ENCODE results near the gene MAN2A1. TPM values are rescaled to one million over a fixed set of nuclear protein-coding genes. Genes with fewer than 3 reads are reported as not detected.
A peak's percentile ranks its signal among the peaks of the same experiment; 100 is the strongest.

Gene MAN2A1
- total RNA-seq: 66.2 and 91.3 TPM in 2 replicates

- DNase-seq (ENCODE audit: low read depth): no peak
These were observed at the start of gene MAN2A1 for GRCh38 chr5:109689740-109690241. Gene MAN2A1, plus strand, starts transcription at chr5:109689927. Its CDS starts 491 bp downstream, at chr5:109690418.

GRCh38 chr5:109640976-109641375 lies 48.8 kb upstream of the MAN2A1 start:
- no peak for DNase-seq (ENCODE audit: low read depth)

DNA sequence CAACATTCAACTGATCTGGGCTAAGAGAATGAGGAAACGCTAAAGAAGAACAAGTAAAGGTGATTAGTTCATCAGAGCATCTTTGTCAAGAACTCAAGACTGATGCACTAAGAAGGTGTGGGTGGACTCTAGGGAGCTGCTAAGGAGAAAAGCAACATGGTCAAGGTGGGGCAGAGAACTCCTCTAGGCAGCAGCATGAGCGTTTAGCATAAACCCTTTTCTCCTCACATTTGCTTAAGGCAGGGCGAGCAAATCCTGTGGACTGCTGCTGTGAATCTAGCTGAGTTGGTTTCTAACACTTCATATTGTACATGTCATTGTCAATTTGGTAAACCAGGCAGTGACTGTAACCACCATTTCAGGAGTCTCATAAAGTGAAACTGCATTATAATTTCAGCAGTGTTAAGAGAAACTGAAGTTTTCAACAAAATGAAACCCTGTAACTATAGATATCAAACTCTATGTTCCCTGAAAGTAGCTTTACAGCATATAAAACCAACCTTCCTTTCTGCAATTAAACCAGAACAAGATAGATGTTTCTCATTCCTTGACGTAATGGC lies 45.9 kb upstream of the MAN2A1 start:
- DNase-seq (ENCODE audit: low read depth): no peak

- no peak for DNase-seq (ENCODE audit: low read depth)
These were observed 44.9 kb upstream of the MAN2A1 start for GRCh38 chr5:109644829-109645228.

- DNase-seq (ENCODE audit: low read depth): no peak
These were observed 44.0 kb upstream of the MAN2A1 start for GRCh38 chr5:109645707-109646192.

DNA sequence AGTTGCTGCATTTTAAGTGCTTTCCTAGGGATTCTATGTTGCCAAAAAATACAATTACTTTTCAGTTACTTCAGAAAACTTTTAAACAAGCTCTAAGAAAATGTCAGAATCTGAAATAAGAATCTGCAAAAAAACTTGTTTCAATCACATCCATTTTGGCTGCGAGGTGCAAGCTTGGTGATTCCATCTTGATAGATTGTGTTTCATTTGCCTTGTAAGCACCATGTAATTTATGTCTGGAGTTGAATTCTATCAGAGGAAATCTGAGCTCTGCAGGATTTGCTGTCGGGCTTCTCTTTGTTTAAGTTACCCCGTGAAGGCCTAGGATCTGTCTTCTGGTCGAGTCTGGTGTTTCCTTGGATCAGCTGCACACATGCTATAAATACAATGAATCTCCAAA lies 40.4 kb upstream of the MAN2A1 start:
- DNase-seq (ENCODE audit: low read depth): no peak

- peak; percentile 13 for DNase-seq (ENCODE audit: low read depth)
These were observed 39.2 kb upstream of the MAN2A1 start for GRCh38 chr5:109650493-109650892.

- no peak for DNase-seq (ENCODE audit: low read depth)
These were observed 37.6 kb upstream of the MAN2A1 start for GRCh38 chr5:109652096-109652495.

DNA sequence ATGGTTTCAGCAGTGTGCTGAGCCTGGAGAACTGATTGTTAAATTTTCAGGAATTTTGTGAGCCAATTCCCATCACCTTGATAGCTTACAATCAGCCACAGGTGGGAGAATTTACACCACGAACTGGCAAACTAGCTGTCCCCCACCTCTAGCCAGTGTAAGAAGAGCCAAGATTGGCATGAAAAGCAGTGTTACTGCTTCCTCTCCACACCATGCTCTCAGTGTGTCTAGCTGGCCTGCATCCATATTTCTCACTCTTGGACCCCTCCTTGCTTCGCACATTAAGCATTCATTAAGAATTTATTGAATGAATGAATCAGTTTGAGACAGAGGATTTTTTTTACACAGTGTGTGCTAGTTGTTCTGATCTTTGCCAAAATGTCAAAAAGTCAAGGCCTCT lies 36.7 kb upstream of the MAN2A1 start:
- no peak for DNase-seq (ENCODE audit: low read depth)

DNA sequence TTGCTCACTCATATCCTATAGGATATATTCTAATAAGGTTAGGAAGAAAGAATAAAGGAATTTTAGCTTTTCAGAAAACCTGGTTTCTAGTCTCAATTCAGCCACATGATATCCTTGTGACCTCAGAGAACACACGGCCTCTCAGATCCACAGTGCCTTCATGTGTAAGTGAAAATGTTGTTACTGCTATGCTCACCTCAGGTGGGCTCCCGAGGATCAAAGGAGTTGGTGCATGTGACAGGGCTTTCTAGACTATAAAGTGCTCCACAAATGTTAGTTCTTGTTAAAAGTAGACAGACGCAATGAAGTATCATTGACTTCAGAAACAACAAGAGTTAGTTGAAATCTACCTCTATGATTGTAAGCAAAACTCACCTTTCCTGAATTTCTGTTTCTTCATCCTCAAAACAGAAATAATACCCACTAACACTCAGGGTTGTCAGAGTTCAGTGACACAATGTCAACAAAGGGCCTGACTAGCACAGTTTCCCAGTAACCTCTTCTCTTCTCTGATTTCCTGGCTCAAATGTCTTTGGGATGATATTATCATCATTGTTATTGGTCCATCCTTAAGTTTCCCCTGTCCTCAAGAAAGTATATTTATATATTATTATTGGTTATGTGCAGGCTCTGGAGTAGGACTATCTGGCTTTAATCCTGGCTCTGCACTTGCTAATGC lies 36.0 kb upstream of the MAN2A1 start:
- no peak for DNase-seq (ENCODE audit: low read depth)

DNA sequence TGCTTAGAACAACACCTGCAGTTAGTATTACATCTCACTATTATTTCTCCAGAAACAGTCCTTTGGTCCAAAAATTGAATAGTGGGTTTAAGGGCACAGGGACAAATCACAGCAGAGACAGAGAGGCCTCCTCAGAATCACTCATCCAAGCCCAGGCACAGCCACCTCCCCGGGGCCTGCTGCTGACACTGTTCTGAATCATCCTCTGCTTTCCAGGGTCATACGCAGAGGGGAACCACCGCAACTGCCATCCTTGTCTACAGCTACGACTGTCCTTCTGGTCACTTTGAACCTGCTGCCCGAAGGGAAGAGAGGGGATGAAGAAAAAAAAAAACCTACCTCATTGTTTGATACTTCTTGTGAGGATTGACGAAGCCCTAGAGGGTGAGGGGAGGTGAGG lies 35.3 kb upstream of the MAN2A1 start:
- peak; percentile 1 for DNase-seq (ENCODE audit: low read depth)

DNA sequence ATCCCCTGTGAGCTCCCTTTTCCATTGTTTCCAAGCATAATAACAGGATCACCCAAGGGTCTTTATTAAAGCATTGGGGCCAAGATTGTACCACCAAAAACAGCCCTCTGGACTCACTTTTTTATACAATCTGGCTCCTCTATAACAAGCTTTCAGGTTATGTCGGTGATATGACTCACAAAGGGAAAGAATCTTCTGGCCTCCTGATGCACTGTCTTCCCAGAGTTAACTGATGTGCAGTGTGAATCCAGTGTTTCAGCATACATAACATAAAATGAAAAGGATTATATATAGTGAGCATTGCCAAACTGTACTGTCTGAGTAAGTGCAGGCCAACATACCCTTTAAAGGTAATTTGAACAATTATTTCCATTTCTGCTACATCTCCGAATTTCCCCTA lies 33.9 kb upstream of the MAN2A1 start:
- no peak for DNase-seq (ENCODE audit: low read depth)

GRCh38 chr5:109656829-109657228 lies 32.9 kb upstream of the MAN2A1 start:
- peak; percentile 44 for DNase-seq (ENCODE audit: low read depth)

GRCh38 chr5:109659901-109660300 lies 29.8 kb upstream of the MAN2A1 start:
- DNase-seq (ENCODE audit: low read depth): no peak

- DNase-seq (ENCODE audit: low read depth): no peak
These were observed 29.4 kb upstream of the MAN2A1 start for GRCh38 chr5:109660301-109660700.

- DNase-seq (ENCODE audit: low read depth): no peak
These were observed 21.5 kb upstream of the MAN2A1 start for GRCh38 chr5:109668237-109668636.

- no peak for DNase-seq (ENCODE audit: low read depth)
These were observed 20.9 kb upstream of the MAN2A1 start for GRCh38 chr5:109668668-109669422.

DNA sequence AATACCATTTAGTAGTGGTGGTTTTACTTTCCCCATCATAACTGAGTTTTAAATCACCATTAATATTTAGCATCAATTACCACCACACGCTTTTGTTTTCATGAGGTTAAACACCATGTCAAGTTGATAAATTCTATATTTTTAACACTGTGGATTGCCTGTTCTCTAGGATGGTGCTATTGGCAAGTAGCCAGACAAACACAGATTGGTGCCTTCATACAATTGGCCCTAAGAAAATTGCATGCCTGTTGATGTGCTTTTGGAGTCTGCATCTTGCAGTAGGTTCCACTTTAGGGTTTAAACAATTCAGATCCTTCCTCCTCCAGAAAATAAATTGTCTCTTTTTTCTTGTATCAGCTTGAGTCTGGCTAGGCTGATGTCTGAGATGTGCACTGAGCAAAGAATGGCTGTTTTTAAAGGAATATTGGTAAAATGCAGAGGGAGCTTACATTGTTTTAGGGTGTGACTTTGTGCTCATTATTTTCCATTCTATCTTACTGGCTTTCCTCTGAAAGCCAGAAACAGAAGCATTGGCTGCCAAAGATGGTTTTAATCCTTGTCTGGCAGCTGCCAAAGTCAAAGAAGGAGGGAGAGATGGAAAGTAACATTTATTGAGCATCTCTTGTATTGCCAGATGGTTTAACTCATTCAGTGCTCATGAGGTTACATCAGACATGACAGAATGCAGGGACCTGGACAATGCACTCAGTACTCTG lies 19.6 kb upstream of the MAN2A1 start:
- no peak for DNase-seq (ENCODE audit: low read depth)

DNA sequence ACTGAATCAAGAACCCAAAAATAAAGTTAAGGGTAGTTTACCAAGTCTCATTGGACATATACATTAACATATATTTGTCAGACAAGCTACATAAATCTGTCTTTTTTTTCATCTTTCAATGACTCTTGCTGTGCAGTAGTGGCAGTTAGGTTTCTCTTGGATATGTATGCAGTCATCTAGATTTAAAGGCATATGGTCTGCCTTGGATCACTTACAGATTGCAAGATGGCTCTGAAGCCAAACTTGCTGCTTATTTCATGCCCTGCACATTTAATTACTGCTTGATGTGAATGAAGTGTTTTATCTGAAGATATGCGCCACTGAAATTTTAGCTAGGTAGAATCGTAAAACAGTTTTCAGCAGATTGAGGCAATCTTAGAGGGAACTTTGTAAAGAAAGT lies 18.6 kb upstream of the MAN2A1 start:
- DNase-seq (ENCODE audit: low read depth): no peak

DNA sequence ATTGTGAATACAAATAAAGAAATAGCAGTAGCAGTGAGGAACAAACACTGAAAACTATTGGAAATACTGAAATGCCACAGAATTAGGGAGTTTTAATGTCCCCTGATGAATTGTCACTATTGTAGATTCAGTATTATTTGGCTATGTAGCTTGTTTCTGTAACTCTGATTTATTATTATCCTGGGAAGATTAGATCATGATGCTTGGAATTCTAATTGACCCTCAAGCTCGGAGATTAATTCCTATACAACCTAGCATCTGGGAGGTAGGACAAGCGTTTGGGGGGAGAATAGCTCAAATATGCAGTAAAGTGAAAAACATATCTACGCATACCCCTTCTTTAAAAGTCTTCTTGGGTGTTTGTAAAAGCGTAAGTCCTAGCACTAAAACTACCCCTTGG lies 15.1 kb upstream of the MAN2A1 start:
- DNase-seq (ENCODE audit: low read depth): no peak

- no peak for DNase-seq (ENCODE audit: low read depth)
These were observed 12.8 kb upstream of the MAN2A1 start for GRCh38 chr5:109676920-109677319.

- DNase-seq (ENCODE audit: low read depth): no peak
These were observed 11.3 kb upstream of the MAN2A1 start for GRCh38 chr5:109678447-109678846.

Measured in renal cortical epithelial cell (primary cell).